Tibial nerve (tissue), 4 donors: ENCODE data around the gene ARHGAP21.

ENCODE experiments used
- EP300 ChIP-seq, 2 donors: sonication (generic); formaldehyde crosslinking; IDR thresholded peaks; one replicate each; pipeline ENCODE4 v1.6.1; 2017; ENCODE audit warnings: antibody characterized with exemption in 2 of 2, mild to moderate bottlenecking in 1 of 2
- TF ChIP-seq, protein P1 (sequence below), 5 experiments: fragments of 200-600 bp in 3 of 5; fragments of 450-650 bp in 2 of 5; sonication (generic) in 3 of 5; IDR thresholded peaks; one replicate each; pipeline ENCODE4 v1.5.1; 2016 to 2019; ENCODE audit warnings: antibody characterized with exemption in 5 of 5, mild to moderate bottlenecking in 3 of 5, moderate library complexity in 2 of 5

DNA sequence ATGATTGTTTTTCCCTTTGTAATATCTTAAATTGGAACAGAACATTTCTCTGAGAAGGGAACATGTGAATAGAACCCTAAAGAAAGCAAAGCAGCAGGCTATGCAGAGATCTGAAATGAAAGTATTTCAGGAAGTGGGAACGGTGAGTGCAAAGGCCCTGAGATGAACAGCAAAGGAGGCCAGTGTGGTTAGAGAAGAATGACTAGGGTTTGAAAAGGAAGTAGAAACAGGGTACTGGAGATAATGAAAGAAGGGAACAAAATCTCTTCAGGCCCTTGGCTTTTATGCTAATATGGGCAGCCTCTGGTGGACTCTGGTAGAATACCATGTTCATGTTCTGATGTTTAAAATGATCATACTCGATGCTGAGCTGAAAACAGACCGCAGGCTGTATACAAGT, 22.2 kb downstream of the ARHGAP21 start:
- TF ChIP-seq EP300 (IDR thresholded peaks at IDR 0.05) = no peak
- TF ChIP-seq, protein P1, sequence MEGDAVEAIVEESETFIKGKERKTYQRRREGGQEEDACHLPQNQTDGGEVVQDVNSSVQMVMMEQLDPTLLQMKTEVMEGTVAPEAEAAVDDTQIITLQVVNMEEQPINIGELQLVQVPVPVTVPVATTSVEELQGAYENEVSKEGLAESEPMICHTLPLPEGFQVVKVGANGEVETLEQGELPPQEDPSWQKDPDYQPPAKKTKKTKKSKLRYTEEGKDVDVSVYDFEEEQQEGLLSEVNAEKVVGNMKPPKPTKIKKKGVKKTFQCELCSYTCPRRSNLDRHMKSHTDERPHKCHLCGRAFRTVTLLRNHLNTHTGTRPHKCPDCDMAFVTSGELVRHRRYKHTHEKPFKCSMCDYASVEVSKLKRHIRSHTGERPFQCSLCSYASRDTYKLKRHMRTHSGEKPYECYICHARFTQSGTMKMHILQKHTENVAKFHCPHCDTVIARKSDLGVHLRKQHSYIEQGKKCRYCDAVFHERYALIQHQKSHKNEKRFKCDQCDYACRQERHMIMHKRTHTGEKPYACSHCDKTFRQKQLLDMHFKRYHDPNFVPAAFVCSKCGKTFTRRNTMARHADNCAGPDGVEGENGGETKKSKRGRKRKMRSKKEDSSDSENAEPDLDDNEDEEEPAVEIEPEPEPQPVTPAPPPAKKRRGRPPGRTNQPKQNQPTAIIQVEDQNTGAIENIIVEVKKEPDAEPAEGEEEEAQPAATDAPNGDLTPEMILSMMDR (IDR thresholded peaks at IDR 0.05) = no peak
